ENCODE measurements around the gene TM4SF4.

GRCh38 chr3:149462051-149462450 is 12.4 kb upstream of the TM4SF4 start:
- no peak for TF ChIP-seq CTCF (IDR thresholded peaks at IDR 0.05)
- TF ChIP-seq POLR2A (IDR thresholded peaks at IDR 0.05), result no peak

Data from esophagus squamous epithelium (tissue), 4 donors.